PC-9 (cell line): Measurements from ENCODE around the gene GCFC2. TPM values are rescaled to one million over a fixed set of nuclear protein-coding genes. Genes with fewer than 3 reads are reported as not detected.

Experiments used
- BruUV-seq: library from RNA; stranded (reverse); fragments of 400-500 nt; replicated peaks from 2 replicates; lab custom pipeline; 2021; lab: Mats Ljungman, UMichigan
- CTCF ChIA-PET: fragments of 300-600 bp; sonication (Branson Sonifier 250); formaldehyde crosslinking; loops from one replicate; lab custom pipeline; 2022; ENCODE audit warnings: antibody characterized with exemption; lab: Charles Lee
- POLR2A ChIA-PET: fragments of 300-600 bp; sonication (Branson Sonifier 250); formaldehyde crosslinking; loops from one replicate; lab custom pipeline; 2022; ENCODE audit warnings: antibody characterized with exemption; ENCODE audit not compliant: unreplicated experiment; lab: Charles Lee
- DNase-seq, 2 experiments: peaks; one replicate each; pipeline versions ENCODE4 v3.0.0 to v3.0.0-alpha.2; 2015 to 2022; ENCODE audit warnings: mixed read lengths in 1 of 2
- H2AFZ ChIP-seq: fragments of 200-600 bp; sonication (generic); 2 replicates; pipeline ENCODE4 v1.8.1; 2017; ENCODE audit warnings: antibody characterized with exemption
- H3F3A ChIP-seq: fragments of 200-600 bp; sonication (generic); 2 replicates; pipeline ENCODE4 v1.8.1; 2017; ENCODE audit warnings: antibody characterized with exemption, mild to moderate bottlenecking, low read depth; ENCODE audit not compliant: insufficient read depth
- H3K27ac ChIP-seq: fragments of 200-600 bp; sonication (generic); 2 replicates; pipeline ENCODE4 v1.6.1; 2016; ENCODE audit warnings: mixed run types
- H3K27me3 ChIP-seq: fragments of 200-600 bp; sonication (generic); 2 replicates; pipeline ENCODE4 v1.6.1; 2016; ENCODE audit warnings: low read depth, mixed run types; ENCODE audit not compliant: insufficient read depth
- H3K36me3 ChIP-seq: fragments of 200-600 bp; sonication (generic); 2 replicates; pipeline ENCODE4 v1.6.1; 2016; ENCODE audit warnings: low read depth, mixed run types
- H3K4me1 ChIP-seq: fragments of 200-600 bp; sonication (generic); replicated peaks from 2 replicates; pipeline ENCODE4 v1.6.1; 2016; ENCODE audit warnings: mixed run types; ENCODE audit not compliant: insufficient read depth
- H3K4me2 ChIP-seq: fragments of 200-600 bp; sonication (generic); 2 replicates; pipeline ENCODE4 v1.6.1; 2017; ENCODE audit warnings: mixed run types
- H3K4me3 ChIP-seq: fragments of 200-600 bp; sonication (generic); 2 replicates; pipeline ENCODE4 v1.6.1; 2016; ENCODE audit warnings: mixed run types
- H3K79me2 ChIP-seq: fragments of 200-600 bp; sonication (generic); 2 replicates; pipeline ENCODE4 v1.6.1; 2017; ENCODE audit warnings: low read depth, mixed run types
- H3K9me2 ChIP-seq: fragments of 200-600 bp; sonication (generic); 2 replicates; pipeline ENCODE4 v1.8.1; 2017; ENCODE audit warnings: mild to moderate bottlenecking; ENCODE audit not compliant: insufficient read depth
- H3K9me3 ChIP-seq: fragments of 200-600 bp; sonication (generic); 2 replicates; pipeline ENCODE4 v1.8.1; 2016; ENCODE audit warnings: low read depth; ENCODE audit not compliant: insufficient read depth
- H4K20me1 ChIP-seq: fragments of 200-600 bp; sonication (generic); 2 replicates; pipeline ENCODE4 v1.8.1; 2017; ENCODE audit not compliant: insufficient read depth
- EZH2 ChIP-seq: fragments of 200-600 bp; sonication (generic); IDR thresholded peaks from 2 replicates; pipeline ENCODE4 v1.8.0; 2017; ENCODE audit warnings: antibody characterized with exemption, low read depth
- intact Hi-C: fragments of 100-400 bp; cut with micrococcal nuclease; formaldehyde crosslinking; loops from one replicate; pipeline ENCODE4 v1.10.0; 2022; ENCODE audit not compliant: unreplicated experiment
- total RNA-seq: library from RNA; stranded (reverse); gene quantifications from 2 replicates; pipeline ENCODE4 v1.2.3, GENCODE V29; 2021
- TF ChIP-seq, protein P1 (sequence below): fragments of 200-600 bp; sonication (generic); conservative IDR thresholded peaks from 2 replicates; pipeline ENCODE4 v1.6.1; 2017; ENCODE audit warnings: mixed run types, antibody characterized with exemption, mild to moderate bottlenecking, moderate library complexity

The GCFC2 gene
- total RNA-seq, 1 experiment from 2014 or later, result 15.7 TPM

- POLR2A ChIA-PET, result interaction anchor here (0.7 kb wide), 1 partner anchor 544 kb away, joined by 7 read pairs; no protein-coding TSS in a partner anchor
- TF ChIP-seq EZH2, result no peak
- TF ChIP-seq, protein P1, sequence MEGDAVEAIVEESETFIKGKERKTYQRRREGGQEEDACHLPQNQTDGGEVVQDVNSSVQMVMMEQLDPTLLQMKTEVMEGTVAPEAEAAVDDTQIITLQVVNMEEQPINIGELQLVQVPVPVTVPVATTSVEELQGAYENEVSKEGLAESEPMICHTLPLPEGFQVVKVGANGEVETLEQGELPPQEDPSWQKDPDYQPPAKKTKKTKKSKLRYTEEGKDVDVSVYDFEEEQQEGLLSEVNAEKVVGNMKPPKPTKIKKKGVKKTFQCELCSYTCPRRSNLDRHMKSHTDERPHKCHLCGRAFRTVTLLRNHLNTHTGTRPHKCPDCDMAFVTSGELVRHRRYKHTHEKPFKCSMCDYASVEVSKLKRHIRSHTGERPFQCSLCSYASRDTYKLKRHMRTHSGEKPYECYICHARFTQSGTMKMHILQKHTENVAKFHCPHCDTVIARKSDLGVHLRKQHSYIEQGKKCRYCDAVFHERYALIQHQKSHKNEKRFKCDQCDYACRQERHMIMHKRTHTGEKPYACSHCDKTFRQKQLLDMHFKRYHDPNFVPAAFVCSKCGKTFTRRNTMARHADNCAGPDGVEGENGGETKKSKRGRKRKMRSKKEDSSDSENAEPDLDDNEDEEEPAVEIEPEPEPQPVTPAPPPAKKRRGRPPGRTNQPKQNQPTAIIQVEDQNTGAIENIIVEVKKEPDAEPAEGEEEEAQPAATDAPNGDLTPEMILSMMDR, result peak; percentile 63
- H3K4me1 ChIP-seq, result no peaks in the 10 kb centered on the region
Observed at GRCh38 chr2:75729861-75730260, 19.1 kb upstream of the GCFC2 start.

DNA sequence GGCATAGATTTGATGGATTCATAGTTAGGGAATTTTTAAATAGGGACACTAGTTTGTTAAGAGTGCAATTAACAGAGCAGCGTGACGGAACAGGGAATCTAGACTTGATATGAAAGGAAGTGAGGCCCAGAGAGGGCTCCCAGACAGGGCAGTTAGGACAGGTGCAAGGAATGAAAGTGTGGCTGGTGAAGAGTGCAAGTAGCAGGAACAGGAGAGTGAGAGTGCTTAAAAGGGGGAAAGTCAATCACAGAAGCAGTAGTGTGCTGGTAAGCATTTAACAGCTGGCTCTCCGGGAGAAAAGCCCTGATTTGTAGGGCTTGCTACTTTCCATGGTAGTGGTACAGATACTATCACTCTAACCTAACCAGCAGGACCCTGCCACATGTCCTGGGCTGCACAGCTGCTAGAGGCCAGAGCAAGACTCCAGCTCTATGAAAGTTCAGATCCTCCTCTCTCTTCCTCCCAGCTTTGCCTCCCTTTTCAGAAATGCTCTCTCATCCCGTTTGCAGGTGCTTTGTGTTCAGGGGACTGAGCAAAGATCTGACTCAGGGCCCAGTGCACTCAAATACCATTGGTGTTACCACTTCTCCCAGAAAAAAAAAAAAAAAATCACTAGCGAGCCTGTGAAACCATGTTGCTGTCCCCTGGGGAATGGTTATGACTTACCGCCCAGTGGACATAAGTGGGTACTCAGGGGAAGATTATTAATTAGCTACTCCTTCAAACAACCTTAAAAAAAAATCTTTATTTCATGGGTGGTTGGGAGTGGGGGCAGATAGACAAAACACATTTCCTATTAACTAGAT lies 18.1 kb upstream of the GCFC2 start:
- H2AFZ ChIP-seq, result no peak overlapping the region
- H3K4me3 ChIP-seq, result no peak overlapping the region
- H3K27ac ChIP-seq, result no peak overlapping the region
- H3K9me2 ChIP-seq, result no peaks in the 10 kb centered on the region
- no peaks in the 10 kb centered on the region for H4K20me1 ChIP-seq
- no peaks in the 10 kb centered on the region for H3K36me3 ChIP-seq
- BruUV-seq, result no TSS peak
- H3K4me2 ChIP-seq, result no peak overlapping the region
- intact Hi-C loops, result no loop called here
- no peak for TF ChIP-seq EZH2
- TF ChIP-seq, protein P1, result no peak
- no peaks in the 10 kb centered on the region for H3F3A ChIP-seq
- H3K4me1 ChIP-seq, result no peaks in the 10 kb centered on the region
- CTCF ChIA-PET, result no interaction called here
- no peaks in the 10 kb centered on the region for H3K9me3 ChIP-seq
- no peak for DNase-seq
- no peaks in the 10 kb centered on the region for H3K79me2 ChIP-seq
- peaks cover 65% of the 10 kb centered on the region for H3K27me3 ChIP-seq
- POLR2A ChIA-PET, result no interaction called here

More at GRCh38 chr2:75729861-75730260, 19.1 kb upstream of the GCFC2 start:
- H2AFZ ChIP-seq, result no peak overlapping the region
- intact Hi-C loops, result no loop called here
- no peaks in the 10 kb centered on the region for H3K79me2 ChIP-seq
- no peaks in the 10 kb centered on the region for H3F3A ChIP-seq
- H4K20me1 ChIP-seq, result no peaks in the 10 kb centered on the region
- no peak for DNase-seq
- no peak overlapping the region for H3K4me3 ChIP-seq
- no peak overlapping the region for H3K27ac ChIP-seq
- H3K27me3 ChIP-seq, result peaks cover 60% of the 10 kb centered on the region
- CTCF ChIA-PET, result no interaction called here
- H3K36me3 ChIP-seq, result no peaks in the 10 kb centered on the region
- no peaks in the 10 kb centered on the region for H3K9me2 ChIP-seq
- no peak overlapping the region for H3K4me2 ChIP-seq
- BruUV-seq, result no TSS peak
- H3K9me3 ChIP-seq, result no peaks in the 10 kb centered on the region

DNA sequence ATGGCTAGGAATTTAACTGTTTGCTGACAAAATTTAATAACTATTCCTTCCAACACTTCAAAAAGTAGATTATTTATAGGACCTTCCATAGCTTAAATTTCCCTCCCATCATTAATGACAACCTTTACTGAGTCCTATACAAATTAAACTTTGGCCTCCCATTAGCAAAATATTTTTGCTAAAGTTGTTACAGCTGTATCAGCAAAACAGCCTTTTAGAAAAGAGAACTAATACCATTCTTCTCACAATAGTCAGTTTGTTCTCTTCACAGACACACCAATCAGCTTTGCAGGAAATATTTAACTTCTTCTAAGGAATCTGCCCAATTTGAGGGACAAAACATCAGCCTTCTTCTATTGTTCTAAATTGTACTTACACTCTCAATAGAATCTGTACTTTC lies 12.0 kb upstream of the GCFC2 start:
- Histone ChIP-seq H3K9me2 (no peaks in the 10 kb centered on the region), H3K4me2 (no peak overlapping the region), H3F3A (no peaks in the 10 kb centered on the region), H3K27ac (no peak overlapping the region), H4K20me1 (no peaks in the 10 kb centered on the region), H2AFZ (no peak overlapping the region), H3K27me3 (peaks cover 36% of the 10 kb centered on the region), H3K36me3 (no peaks in the 10 kb centered on the region), H3K9me3 (no peaks in the 10 kb centered on the region), H3K4me1 (no peaks in the 10 kb centered on the region), H3K4me3 (no peak overlapping the region), H3K79me2 (no peaks in the 10 kb centered on the region)
- BruUV-seq, result no TSS peak
- no peak for DNase-seq
- TF ChIP-seq EZH2, result no peak
- TF ChIP-seq, protein P1, result no peak
- POLR2A ChIA-PET, result no interaction called here
- CTCF ChIA-PET, result no interaction called here
- intact Hi-C loops, result no loop called here
